NCI-H187 treated with DMSO at 0.1 percent for 48 hours (cell line): Measurements from ENCODE around the gene MYH8.

Experiments
- DNase-seq: peaks from one replicate; lab custom pipeline; 2025; lab: John Stamatoyannopoulos, UW

Gene MYH8

GRCh38 chr17:10380631-10381408, 40.9 kb downstream of the MYH8 start:
- no peak for DNase-seq

- DNase-seq, result no peak
Observed at GRCh38 chr17:10372906-10373305, 48.8 kb downstream of the MYH8 start, which contains the start of gene MYH13. Gene MYH13 (minus strand): TSS chr17:10373006. CDS start chr17:10364530, 8,476 bp downstream.

- no peak for DNase-seq
Observed at GRCh38 chr17:10370016-10370608, 51.6 kb downstream of the MYH8 start.

- no peak for DNase-seq
Observed at GRCh38 chr17:10369239-10369638, 52.5 kb downstream of the MYH8 start.

GRCh38 chr17:10368561-10368960, 53.2 kb downstream of the MYH8 start:
- DNase-seq, result no peak

GRCh38 chr17:10360578-10360977, 61.2 kb downstream of the MYH8 start:
- DNase-seq, result no peak

- no peak for DNase-seq
Observed at GRCh38 chr17:10357768-10358167, 64.0 kb downstream of the MYH8 start.

- no peak for DNase-seq
Observed at GRCh38 chr17:10354651-10355050, 67.1 kb downstream of the MYH8 start.

GRCh38 chr17:10352893-10353292, 68.9 kb downstream of the MYH8 start:
- DNase-seq, result no peak

- no peak for DNase-seq
Observed at GRCh38 chr17:10349403-10349802, 72.3 kb downstream of the MYH8 start.

GRCh38 chr17:10344816-10345215, 76.9 kb downstream of the MYH8 start:
- DNase-seq, result no peak
